GM21717 (cell line): ENCODE data around the gene ERAS.
"Not testable (repeated sequence)": the region's sequence is repeated elsewhere in the genome, so short reads cannot be mapped to it uniquely, and the experiment has no call there.

Source experiments
- ATAC-seq: cut with Tn5 transposase; IDR thresholded peaks from one replicate; pipeline ENCODE4 v1.9.1; 2021; ENCODE audit warnings: mild to moderate bottlenecking, moderate library complexity; ENCODE audit not compliant: unreplicated experiment

Gene ERAS

GRCh38 chrX:48794911-48795515 is 31.3 kb upstream of the ERAS start:
- no peak for ATAC-seq

- ATAC-seq, result no peak
These were observed 28.0 kb upstream of the ERAS start for GRCh38 chrX:48798318-48798717.

- no peak for ATAC-seq
These were observed 25.6 kb upstream of the ERAS start for GRCh38 chrX:48800574-48801279.

GRCh38 chrX:48801280-48802088 is 24.8 kb upstream of the ERAS start, which contains the start of gene HDAC6:
HDAC6 (plus strand) TSS chrX:48802067; CDS start chrX:48802693, 626 bp downstream.
- ATAC-seq, result peak; percentile 86

GRCh38 chrX:48802089-48802904 is 24.0 kb upstream of the ERAS start:
- ATAC-seq, result peak; percentile 36

GRCh38 chrX:48802905-48803200 is 23.5 kb upstream of the ERAS start:
- no peak for ATAC-seq

- ATAC-seq, result no peak
These were observed 20.2 kb upstream of the ERAS start for GRCh38 chrX:48806081-48806480.

- ATAC-seq, result no peak
These were observed 12.7 kb upstream of the ERAS start for GRCh38 chrX:48813644-48814043.

- ATAC-seq, result no peak
These were observed 11.6 kb upstream of the ERAS start for GRCh38 chrX:48814722-48815121.

- no peak for ATAC-seq
These were observed 11.0 kb upstream of the ERAS start for GRCh38 chrX:48815266-48815665.

- ATAC-seq, result no peak
These were observed 10.1 kb upstream of the ERAS start for GRCh38 chrX:48816014-48816810.

GRCh38 chrX:48818098-48818497 is 8.2 kb upstream of the ERAS start:
- ATAC-seq, result no peak

GRCh38 chrX:48818866-48819265 is 7.4 kb upstream of the ERAS start:
- no peak for ATAC-seq

GRCh38 chrX:48819394-48819793 is 6.9 kb upstream of the ERAS start:
- ATAC-seq, result not testable (repeated sequence)

- no peak for ATAC-seq
These were observed 3.3 kb upstream of the ERAS start for GRCh38 chrX:48823053-48823452.

GRCh38 chrX:48824066-48824465 is 2.2 kb upstream of the ERAS start:
- ATAC-seq, result no peak

GRCh38 chrX:48826876-48827653 is 752 bp downstream of the ERAS start:
- ATAC-seq, result no peak

- no peak for ATAC-seq
These were observed 1.3 kb downstream of the ERAS start for GRCh38 chrX:48827654-48827968.

GRCh38 chrX:48829016-48829735 is 2.9 kb downstream of the ERAS start:
- ATAC-seq, result no peak
